ENCODE data around the gene LINGO1. TPM values are rescaled to one million over a fixed set of nuclear protein-coding genes. Genes with fewer than 3 reads are reported as not detected.
A peak's percentile ranks its signal among the peaks of the same experiment; 100 is the strongest.

Gene LINGO1
- total RNA-seq, 1 experiment from 2014 or later: 51.3 TPM

- Mint-ChIP-seq H3K9me3 (no peaks in the 10 kb centered on the region), H3K4me1 (peaks cover 59% of the 10 kb centered on the region), H3K4me3 (peak overlapping the region; percentile 65), H3K27me3 (ENCODE audit: low read depth) (peaks cover 7% of the 10 kb centered on the region), H3K27ac (no peak overlapping the region), H3K36me3 (0 out of 2 replicates have a peak, but pooled peaks cover 2% of the 10 kb centered on the region)
- no peak for ATAC-seq
- ChIA-PET CTCF (interaction anchor here (0.8 to 6.8 kb wide), 17 partner anchors 9 to 445 kb away, joined by 3 to 133 read pairs (median 7); no protein-coding TSS in a partner anchor), POLR2A (interaction anchor here (1.1 to 1.7 kb wide), 2 partner anchors 9 to 23 kb away, joined by 4 to 6 read pairs; no protein-coding TSS in a partner anchor)
- TF ChIP-seq ZNF219 (CRISPR knock-in tag; IDR thresholded peaks at IDR 0.05; ENCODE audit: borderline replicate concordance) (no peak), SP1 (CRISPR knock-in tag; conservative IDR thresholded peaks at IDR 0.05) (0 out of 2 replicates have a peak, but pooled peaks have one; percentile 19), MAX (CRISPR knock-in tag; IDR thresholded peaks at IDR 0.05) (no peak), MYBL2 (CRISPR knock-in tag; IDR thresholded peaks at IDR 0.05) (no peak), ZNF423 (CRISPR knock-in tag; IDR thresholded peaks at IDR 0.05) (0 out of 2 replicates have a peak, but pooled peaks have one; percentile 10), RORB (CRISPR knock-in tag; IDR thresholded peaks at IDR 0.05) (no peak), KAT7 (CRISPR knock-in tag; IDR thresholded peaks at IDR 0.05; ENCODE audit: borderline replicate concordance) (no peak), OVOL2 (CRISPR knock-in tag; IDR thresholded peaks at IDR 0.05; ENCODE audit: borderline replicate concordance) (no peak), TCF7 (CRISPR knock-in tag; IDR thresholded peaks at IDR 0.05; ENCODE audit: low read depth) (0 out of 2 replicates have a peak, but pooled peaks have one; percentile 36), ZNF232 (CRISPR knock-in tag; IDR thresholded peaks at IDR 0.05) (no peak)
- TF ChIP-seq, protein P1, sequence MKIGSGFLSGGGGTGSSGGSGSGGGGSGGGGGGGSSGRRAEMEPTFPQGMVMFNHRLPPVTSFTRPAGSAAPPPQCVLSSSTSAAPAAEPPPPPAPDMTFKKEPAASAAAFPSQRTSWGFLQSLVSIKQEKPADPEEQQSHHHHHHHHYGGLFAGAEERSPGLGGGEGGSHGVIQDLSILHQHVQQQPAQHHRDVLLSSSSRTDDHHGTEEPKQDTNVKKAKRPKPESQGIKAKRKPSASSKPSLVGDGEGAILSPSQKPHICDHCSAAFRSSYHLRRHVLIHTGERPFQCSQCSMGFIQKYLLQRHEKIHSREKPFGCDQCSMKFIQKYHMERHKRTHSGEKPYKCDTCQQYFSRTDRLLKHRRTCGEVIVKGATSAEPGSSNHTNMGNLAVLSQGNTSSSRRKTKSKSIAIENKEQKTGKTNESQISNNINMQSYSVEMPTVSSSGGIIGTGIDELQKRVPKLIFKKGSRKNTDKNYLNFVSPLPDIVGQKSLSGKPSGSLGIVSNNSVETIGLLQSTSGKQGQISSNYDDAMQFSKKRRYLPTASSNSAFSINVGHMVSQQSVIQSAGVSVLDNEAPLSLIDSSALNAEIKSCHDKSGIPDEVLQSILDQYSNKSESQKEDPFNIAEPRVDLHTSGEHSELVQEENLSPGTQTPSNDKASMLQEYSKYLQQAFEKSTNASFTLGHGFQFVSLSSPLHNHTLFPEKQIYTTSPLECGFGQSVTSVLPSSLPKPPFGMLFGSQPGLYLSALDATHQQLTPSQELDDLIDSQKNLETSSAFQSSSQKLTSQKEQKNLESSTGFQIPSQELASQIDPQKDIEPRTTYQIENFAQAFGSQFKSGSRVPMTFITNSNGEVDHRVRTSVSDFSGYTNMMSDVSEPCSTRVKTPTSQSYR (CRISPR knock-in tag; IDR thresholded peaks at IDR 0.05): no peak
- TF ChIP-seq, protein P2, sequence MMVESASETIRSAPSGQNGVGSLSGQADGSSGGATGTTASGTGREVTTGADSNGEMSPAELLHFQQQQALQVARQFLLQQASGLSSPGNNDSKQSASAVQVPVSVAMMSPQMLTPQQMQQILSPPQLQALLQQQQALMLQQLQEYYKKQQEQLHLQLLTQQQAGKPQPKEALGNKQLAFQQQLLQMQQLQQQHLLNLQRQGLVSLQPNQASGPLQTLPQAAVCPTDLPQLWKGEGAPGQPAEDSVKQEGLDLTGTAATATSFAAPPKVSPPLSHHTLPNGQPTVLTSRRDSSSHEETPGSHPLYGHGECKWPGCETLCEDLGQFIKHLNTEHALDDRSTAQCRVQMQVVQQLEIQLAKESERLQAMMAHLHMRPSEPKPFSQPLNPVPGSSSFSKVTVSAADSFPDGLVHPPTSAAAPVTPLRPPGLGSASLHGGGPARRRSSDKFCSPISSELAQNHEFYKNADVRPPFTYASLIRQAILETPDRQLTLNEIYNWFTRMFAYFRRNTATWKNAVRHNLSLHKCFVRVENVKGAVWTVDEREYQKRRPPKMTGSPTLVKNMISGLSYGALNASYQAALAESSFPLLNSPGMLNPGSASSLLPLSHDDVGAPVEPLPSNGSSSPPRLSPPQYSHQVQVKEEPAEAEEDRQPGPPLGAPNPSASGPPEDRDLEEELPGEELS (CRISPR knock-in tag; IDR thresholded peaks at IDR 0.05): 0 out of 2 replicates have a peak, but pooled peaks have one; percentile 10
- TF ChIP-seq, protein P3, sequence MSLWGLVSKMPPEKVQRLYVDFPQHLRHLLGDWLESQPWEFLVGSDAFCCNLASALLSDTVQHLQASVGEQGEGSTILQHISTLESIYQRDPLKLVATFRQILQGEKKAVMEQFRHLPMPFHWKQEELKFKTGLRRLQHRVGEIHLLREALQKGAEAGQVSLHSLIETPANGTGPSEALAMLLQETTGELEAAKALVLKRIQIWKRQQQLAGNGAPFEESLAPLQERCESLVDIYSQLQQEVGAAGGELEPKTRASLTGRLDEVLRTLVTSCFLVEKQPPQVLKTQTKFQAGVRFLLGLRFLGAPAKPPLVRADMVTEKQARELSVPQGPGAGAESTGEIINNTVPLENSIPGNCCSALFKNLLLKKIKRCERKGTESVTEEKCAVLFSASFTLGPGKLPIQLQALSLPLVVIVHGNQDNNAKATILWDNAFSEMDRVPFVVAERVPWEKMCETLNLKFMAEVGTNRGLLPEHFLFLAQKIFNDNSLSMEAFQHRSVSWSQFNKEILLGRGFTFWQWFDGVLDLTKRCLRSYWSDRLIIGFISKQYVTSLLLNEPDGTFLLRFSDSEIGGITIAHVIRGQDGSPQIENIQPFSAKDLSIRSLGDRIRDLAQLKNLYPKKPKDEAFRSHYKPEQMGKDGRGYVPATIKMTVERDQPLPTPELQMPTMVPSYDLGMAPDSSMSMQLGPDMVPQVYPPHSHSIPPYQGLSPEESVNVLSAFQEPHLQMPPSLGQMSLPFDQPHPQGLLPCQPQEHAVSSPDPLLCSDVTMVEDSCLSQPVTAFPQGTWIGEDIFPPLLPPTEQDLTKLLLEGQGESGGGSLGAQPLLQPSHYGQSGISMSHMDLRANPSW (CRISPR knock-in tag; conservative IDR thresholded peaks at IDR 0.05; ENCODE audit: low read depth): no peak
- peak; percentile 64 for DNase-seq (ENCODE audit: low spot score)
Measured at GRCh38 chr15:77631745-77632533, 773 bp downstream of the LINGO1 start.

GRCh38 chr15:77630956-77631744 lies 1.6 kb downstream of the LINGO1 start:
- Mint-ChIP-seq H3K36me3 (0 out of 2 replicates have a peak, but pooled peaks cover 2% of the 10 kb centered on the region), H3K9me3 (no peaks in the 10 kb centered on the region), H3K4me3 (peak overlapping the region; percentile 65), H3K4me1 (peaks cover 63% of the 10 kb centered on the region), H3K27ac (no peak overlapping the region), H3K27me3 (ENCODE audit: low read depth) (peaks cover 7% of the 10 kb centered on the region)
- CTCF ChIA-PET: interaction anchor here (0.6 to 6.8 kb wide), 27 partner anchors 8 to 658 kb away, joined by 3 to 133 read pairs (median 5); no protein-coding TSS in a partner anchor
- POLR2A ChIA-PET: interaction anchor here (0.6 to 1.7 kb wide), 4 partner anchors 8 to 25 kb away, joined by 3 to 6 read pairs (median 4); no protein-coding TSS in a partner anchor
- DNase-seq (ENCODE audit: low spot score) (peak; percentile 62), ATAC-seq (peak; percentile 13)
- TF ChIP-seq ZNF263 (CRISPR knock-in tag; IDR thresholded peaks at IDR 0.05; ENCODE audit: low read depth) (no peak; the same call in 1 of the 2 replicates), ELF4 (CRISPR knock-in tag; IDR thresholded peaks at IDR 0.05; ENCODE audit: low read depth) (no peak), HMGXB4 (CRISPR knock-in tag; IDR thresholded peaks at IDR 0.05) (peak; percentile 59; the same call in 1 of the 2 replicates), TP53 (CRISPR knock-in tag; IDR thresholded peaks at IDR 0.05) (peak; percentile 38; the same call in 1 of the 2 replicates)
- TF ChIP-seq, protein P4, sequence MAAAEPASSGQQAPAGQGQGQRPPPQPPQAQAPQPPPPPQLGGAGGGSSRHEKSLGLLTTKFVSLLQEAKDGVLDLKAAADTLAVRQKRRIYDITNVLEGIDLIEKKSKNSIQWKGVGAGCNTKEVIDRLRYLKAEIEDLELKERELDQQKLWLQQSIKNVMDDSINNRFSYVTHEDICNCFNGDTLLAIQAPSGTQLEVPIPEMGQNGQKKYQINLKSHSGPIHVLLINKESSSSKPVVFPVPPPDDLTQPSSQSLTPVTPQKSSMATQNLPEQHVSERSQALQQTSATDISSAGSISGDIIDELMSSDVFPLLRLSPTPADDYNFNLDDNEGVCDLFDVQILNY (CRISPR knock-in tag; IDR thresholded peaks at IDR 0.05): 0 out of 2 replicates have a peak, but pooled peaks have one; percentile 22

Measured in WTC11 (cell line).